Erythroblast (primary cell): ENCODE measurements around the gene OR6J1.

Experiments
- GATA1 ChIP-seq: IDR thresholded peaks from 2 replicates; pipeline ENCODE4 v1.6.1; 2011; ENCODE audit warnings: low read depth, mild to moderate bottlenecking, control low read depth, low read length, moderate library complexity
- POLR2A ChIP-seq: IDR thresholded peaks from 2 replicates; pipeline ENCODE4 v1.6.1; 2011; ENCODE audit warnings: mild to moderate bottlenecking, low read length

DNA sequence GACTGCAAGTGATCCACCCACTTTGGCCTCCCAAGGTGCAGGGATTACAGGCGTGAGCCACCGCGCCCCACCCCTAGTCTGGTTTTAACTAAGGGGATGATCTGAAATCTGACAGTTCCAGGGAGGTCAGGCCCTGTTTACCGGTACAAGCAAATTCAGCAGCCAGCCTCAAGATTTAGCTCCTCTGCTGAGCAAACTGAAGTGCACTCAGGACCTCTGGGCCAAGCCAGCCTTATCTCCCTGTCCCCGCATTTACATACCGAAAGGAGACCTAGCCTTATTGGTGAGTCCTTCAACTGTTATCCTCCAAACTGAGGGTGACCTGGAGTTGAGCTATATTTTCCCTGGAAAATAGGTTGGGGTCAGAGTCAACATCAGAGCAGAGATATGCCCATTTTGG, 46.9 kb downstream of the OR6J1 start:
- TF ChIP-seq POLR2A (no peak), GATA1 (no peak)
